Fibroblast of lung (primary cell): Measurements from ENCODE around the gene GABRB3.

ENCODE experiments used
- CTCF ChIP-seq, 2 donors: IDR thresholded peaks in 1 of 2; conservative IDR thresholded peaks in 1 of 2; 1 replicate in 1 of 2; 2 replicates in 1 of 2; pipeline ENCODE4 v1.5.1; 2011 to 2012; ENCODE audit warnings: low read length in 2 of 2, control low read depth in 1 of 2, inconsistent platforms in 1 of 2, low read depth in 1 of 2, mild to moderate bottlenecking in 1 of 2
- EZH2 ChIP-seq: IDR thresholded peaks from 2 replicates; pipeline ENCODE4 v1.5.1; 2012; ENCODE audit warnings: low read length, control low read depth, mild to moderate bottlenecking; ENCODE audit errors: missing control alignments

DNA sequence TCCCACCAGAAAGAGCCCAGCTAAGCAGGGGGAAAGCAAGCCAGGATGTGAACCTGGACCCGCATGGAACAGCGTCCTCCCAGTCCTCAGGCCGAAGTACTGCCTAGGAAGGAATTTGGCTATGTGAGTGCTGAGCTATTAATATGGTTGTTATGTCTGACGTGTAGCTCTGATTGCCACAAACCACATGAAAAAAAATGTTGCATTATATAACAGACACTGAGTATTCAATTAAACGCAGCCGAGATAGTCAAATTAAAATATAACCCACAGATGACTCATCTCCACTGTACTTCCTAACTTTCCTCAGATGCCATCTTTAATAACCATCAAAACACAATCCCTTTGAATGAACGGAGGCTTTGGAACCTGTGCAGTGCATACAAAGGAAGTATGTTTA, 111.1 kb downstream of the GABRB3 start:
- no peak for TF ChIP-seq CTCF (conservative IDR thresholded peaks at IDR 0.05 in 1 of 2, IDR thresholded peaks at IDR 0.05 in 1 of 2; ENCODE audit: low read depth in 1 of 2, low read length in 2 of 2)
- TF ChIP-seq EZH2: no peak
